Measurements from ENCODE around the gene HEXIM2.

The HEXIM2 gene

DNA sequence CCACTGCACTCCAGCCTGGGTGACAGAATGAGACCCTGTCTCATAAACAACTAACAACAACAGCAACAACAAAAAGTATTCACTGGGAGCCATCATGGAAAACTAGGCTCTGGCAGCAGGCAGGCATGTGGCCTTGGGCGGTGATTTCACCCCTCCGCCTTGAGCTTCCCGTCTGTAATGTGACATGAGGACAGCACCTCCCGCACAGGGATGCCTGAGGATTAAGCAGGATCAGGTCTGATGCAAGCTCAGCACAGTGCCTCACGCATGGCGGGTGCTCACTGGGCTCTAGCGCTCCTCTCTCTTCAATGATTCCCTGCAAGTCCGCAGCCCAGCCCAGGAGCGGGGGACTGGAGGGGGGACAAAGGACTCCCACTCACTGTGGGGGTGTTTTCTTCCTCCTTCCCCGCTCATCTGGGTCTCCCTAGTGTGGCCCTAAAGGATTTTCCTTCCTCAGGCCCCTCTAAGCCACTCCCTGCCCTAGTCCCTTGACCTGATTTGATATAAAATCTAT is 32.2 kb upstream of the HEXIM2 start:
- TF ChIP-seq, protein P1, sequence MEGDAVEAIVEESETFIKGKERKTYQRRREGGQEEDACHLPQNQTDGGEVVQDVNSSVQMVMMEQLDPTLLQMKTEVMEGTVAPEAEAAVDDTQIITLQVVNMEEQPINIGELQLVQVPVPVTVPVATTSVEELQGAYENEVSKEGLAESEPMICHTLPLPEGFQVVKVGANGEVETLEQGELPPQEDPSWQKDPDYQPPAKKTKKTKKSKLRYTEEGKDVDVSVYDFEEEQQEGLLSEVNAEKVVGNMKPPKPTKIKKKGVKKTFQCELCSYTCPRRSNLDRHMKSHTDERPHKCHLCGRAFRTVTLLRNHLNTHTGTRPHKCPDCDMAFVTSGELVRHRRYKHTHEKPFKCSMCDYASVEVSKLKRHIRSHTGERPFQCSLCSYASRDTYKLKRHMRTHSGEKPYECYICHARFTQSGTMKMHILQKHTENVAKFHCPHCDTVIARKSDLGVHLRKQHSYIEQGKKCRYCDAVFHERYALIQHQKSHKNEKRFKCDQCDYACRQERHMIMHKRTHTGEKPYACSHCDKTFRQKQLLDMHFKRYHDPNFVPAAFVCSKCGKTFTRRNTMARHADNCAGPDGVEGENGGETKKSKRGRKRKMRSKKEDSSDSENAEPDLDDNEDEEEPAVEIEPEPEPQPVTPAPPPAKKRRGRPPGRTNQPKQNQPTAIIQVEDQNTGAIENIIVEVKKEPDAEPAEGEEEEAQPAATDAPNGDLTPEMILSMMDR (IDR thresholded peaks at IDR 0.05; ENCODE audit: low read depth, low read length), result 0 out of 2 replicates have a peak, but pooled peaks have one; percentile 0
- Histone ChIP-seq H3K4me3 (ENCODE audit: low read depth, low read length) (peak overlapping the region; percentile 21; the same call in 1 of the 2 replicates), H3K9me3 (ENCODE audit: severe bottlenecking) (no peaks in the 10 kb centered on the region), H3K27me3 (ENCODE audit: insufficient read depth, low read depth, severe bottlenecking) (no peaks in the 10 kb centered on the region), H3K27ac (peak overlapping the region; percentile 84), H3K36me3 (peaks cover 4% of the 10 kb centered on the region; the same call in 1 of the 2 replicates)
- peak; percentile 98 for DNase-seq

DNA sequence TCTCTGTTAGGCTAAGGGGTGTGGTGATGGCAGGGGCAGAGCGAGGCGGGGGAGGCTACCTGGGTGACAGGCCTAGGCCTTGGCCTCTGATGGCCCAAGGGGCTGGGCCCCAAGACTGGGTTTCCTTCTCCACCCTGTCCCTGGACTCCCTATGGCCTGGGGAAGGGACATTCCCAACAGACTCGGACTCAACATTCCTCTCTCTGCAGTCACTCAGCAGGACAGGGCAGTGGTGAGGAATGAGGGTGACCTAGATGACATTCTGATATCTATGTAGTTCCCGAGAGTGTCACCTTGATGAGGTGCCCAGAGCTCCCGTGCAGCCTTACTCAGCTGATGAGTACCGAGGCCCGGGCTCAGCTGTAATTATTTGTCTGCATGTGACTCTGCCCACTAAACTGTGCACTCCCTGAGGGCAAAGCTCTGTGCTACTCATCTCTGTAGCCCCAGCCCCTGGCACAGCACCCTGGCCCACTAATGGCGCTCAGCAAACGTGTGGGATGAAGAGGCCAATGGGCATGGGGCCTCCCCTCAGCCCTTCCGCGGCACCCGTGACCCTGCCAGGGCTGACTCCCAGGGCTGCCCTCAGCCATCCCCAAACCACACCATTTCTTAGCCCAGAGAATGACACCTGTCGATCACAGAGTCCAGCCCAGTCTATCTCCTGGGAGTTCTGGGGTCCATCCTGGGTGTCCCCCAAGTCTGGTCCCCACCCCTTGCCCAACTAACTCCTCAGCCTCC is 31.6 kb upstream of the HEXIM2 start:
- Histone ChIP-seq H3K4me3 (ENCODE audit: low read depth, low read length) (peak overlapping the region; percentile 21; the same call in 1 of the 2 replicates), H3K27ac (peak overlapping the region; percentile 84), H3K36me3 (peaks cover 4% of the 10 kb centered on the region; the same call in 1 of the 2 replicates), H3K9me3 (ENCODE audit: severe bottlenecking) (no peaks in the 10 kb centered on the region), H3K27me3 (ENCODE audit: insufficient read depth, low read depth, severe bottlenecking) (no peaks in the 10 kb centered on the region)
- DNase-seq, result no peak
- TF ChIP-seq, protein P1 (IDR thresholded peaks at IDR 0.05; ENCODE audit: low read depth, low read length), result no peak

DNA sequence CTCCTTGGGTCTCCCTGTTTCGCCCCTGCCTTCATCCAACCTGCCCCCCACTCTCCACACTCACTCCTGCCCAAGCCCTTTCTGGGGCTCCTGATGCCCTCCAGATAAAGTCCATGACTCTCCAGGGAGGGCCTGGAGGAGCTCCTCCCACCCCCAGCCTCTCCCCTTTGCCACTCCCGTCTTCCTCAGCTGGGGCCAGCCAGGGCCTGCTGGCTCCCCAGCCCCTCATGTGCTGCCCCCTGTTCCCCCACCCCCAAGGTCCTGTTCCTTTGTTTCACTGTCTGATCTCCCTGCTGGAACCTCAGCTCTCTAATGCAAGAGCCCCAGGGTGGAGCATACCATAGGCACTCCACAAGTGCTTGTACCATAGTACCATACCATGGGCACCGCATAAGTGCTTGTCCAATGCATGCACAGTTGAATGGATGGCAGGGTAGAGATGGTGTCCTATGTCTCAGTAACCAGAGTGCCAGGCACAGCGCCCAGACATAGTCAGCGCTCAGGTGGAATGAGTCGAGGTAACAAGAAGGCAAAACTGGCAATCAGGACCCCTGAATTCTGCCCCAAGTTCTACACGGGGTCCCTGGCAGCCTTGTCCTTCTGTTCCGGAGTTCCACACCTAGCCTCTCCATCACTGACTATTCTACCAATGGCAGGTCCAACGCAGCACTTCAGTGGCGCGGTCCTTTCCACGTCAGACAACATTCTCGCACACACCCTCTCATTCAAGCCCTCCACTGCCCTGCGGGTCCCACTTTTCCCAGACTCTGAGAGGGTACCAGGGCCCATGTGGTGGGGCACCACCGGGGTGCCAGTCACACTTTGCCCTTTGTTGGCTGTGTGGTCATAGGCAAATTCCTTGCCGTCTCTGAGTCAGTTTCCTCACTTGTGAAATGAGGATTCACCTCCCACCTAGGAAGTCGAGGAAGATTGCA is 30.7 kb upstream of the HEXIM2 start:
- Histone ChIP-seq H3K4me3 (ENCODE audit: low read depth, low read length) (no peak overlapping the region), H3K27me3 (ENCODE audit: insufficient read depth, low read depth, severe bottlenecking) (no peaks in the 10 kb centered on the region), H3K9me3 (ENCODE audit: severe bottlenecking) (no peaks in the 10 kb centered on the region), H3K36me3 (no peaks in the 10 kb centered on the region; the same call in 1 of the 2 replicates), H3K27ac (peak overlapping the region; percentile 81; the same call in 1 of the 2 replicates)
- no peak for DNase-seq
- TF ChIP-seq, protein P1 (IDR thresholded peaks at IDR 0.05; ENCODE audit: low read depth, low read length), result no peak

DNA sequence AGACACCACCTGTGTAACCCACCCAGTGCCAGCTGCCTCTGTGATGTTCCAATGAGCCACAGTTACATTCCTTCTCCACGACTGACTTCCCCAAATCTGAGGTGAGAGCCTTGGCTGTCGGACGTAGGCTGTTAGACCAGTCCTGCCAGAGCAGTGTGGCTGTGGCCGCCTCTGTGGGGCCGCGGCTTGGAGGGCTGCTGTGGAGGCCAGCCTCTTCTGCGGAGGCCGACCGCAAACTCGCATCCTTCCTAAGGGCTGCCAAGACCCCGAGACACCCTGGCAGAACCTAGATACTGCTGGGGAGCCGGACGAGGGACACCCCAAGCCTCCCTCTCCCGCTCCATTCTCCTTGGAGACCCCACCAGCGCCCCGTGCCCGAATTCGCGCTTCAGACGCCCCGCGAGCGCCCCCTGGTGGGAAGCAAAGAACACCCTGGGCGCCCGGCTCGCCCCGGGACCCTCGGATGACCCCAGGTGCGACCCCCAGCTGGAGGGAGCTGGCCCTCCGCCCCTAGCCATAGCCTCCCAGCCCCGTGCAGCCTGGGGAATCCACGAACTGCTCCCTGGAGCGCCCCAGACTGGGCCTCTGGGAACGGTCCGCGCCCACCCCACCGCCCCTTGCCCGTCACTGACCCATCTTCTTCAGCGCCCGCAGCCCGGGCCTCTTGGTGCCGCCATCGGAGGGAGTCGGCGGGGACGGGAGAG is 29.9 kb upstream of the HEXIM2 start:
- H3K4me3 ChIP-seq (ENCODE audit: low read depth, low read length), result peak overlapping the region; percentile 75
- no peaks in the 10 kb centered on the region; the same call in 1 of the 2 replicates for H3K36me3 ChIP-seq
- peak overlapping the region; percentile 81 for H3K27ac ChIP-seq
- H3K27me3 ChIP-seq (ENCODE audit: insufficient read depth, low read depth, severe bottlenecking), result no peaks in the 10 kb centered on the region
- TF ChIP-seq, protein P1 (IDR thresholded peaks at IDR 0.05; ENCODE audit: low read depth, low read length), result peak; percentile 85
- peak; percentile 77 for DNase-seq
- H3K9me3 ChIP-seq (ENCODE audit: severe bottlenecking), result no peaks in the 10 kb centered on the region

DNA sequence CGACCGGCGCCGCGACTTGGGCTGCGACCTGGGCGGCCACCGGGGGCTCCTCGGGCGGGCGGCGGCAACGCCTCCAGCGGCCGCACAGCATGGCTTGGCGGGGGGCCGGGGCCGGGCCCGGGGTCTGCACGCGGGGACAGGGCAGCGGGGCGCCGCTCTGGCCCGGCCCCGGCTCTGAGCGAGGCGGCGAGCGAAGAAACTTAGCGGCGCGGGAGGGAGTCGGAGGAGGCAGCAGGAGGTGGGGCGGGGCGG is 29.4 kb upstream of the HEXIM2 start, which contains the start of gene PLCD3:
Gene PLCD3, minus strand, starts transcription at position 196 of the 252 bp plus-strand sequence. Its CDS starts 105 bp downstream, at position 91.
- peak within 1 kb of the TSS; percentile 81 for H3K27ac ChIP-seq
- H3K27me3 ChIP-seq (ENCODE audit: insufficient read depth, low read depth, severe bottlenecking), result no peaks in the 10 kb centered on the region
- DNase-seq, result no peak
- H3K9me3 ChIP-seq (ENCODE audit: severe bottlenecking), result no peaks in the 10 kb centered on the region
- TF ChIP-seq, protein P1 (IDR thresholded peaks at IDR 0.05; ENCODE audit: low read depth, low read length), result no peak
- peak within 1 kb of the TSS; percentile 75 for H3K4me3 ChIP-seq (ENCODE audit: low read depth, low read length)
- no peaks in the 10 kb centered on the region; the same call in 1 of the 2 replicates for H3K36me3 ChIP-seq
